Stimulated activated naive CD4-positive, alpha-beta T cell (primary cell): ENCODE results near the gene CPSF3.

Experiments
- DNase-seq, 6 experiments: peaks; one replicate each; lab custom pipeline; 2025; lab: John Stamatoyannopoulos, UW

CPSF3 gene

DNA sequence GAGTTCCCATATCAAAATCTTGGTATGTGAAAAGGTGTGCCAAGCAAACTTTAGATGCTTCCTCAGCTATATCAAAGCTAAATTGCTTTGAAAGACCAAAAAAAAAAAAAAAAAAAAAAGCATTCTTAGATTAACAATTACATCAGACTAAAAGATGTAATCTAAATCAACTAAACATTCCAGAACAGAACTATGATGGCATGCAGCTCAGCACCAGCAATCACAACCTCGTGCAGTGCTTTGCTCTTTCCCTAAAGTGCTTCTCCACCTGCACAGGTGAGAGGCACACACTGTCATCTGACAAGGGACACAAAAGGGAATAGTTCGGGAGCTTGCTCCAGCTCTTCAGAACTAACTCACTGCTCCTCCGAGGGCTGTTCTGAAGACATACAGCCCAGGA, 94.7 kb downstream of the CPSF3 start:
- no peak for DNase-seq

DNA sequence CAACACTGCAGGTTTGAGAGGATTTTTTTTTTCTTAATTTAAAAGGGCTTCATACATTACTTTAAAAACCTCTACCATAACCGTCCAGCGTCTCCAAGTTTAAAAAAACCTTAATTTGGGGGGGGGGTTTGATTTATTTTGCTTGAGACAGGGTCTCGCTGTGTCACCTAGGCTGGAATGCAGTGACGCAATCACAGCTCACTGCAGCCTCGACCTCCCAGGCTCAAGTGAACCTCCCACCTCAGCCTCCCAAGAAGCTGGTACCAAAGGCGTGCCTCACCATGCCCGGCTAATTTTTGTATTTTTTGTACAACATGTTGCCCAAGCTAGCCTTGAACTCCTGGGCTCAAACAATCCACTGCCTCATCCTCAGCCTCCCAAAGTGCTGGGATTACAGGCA, 95.3 kb downstream of the CPSF3 start:
- DNase-seq: no peak

DNA sequence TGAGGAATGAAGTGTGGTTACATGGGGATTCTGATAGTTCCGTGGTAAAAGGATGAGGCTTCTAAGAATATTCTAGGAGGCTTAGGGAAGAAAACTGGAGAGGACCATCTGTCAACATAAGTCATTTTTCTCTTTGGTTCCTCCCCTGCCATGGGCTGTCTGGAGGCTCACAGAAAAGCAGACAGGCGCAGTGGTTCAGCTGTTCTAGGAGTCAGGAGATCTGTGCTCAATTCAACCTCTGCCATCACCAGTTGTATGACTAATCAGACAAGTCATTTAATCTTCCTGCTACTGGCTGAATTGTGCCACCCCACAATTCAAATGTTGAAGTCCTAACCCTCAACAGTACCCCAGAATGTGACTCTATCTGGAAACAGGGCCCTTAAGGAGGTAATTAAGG, 95.8 kb downstream of the CPSF3 start:
- no peak for DNase-seq
